Keratinocyte (primary cell): ENCODE results near the gene TGIF1. TPM values are rescaled to one million over a fixed set of nuclear protein-coding genes. Genes with fewer than 3 reads are reported as not detected.
A peak's percentile ranks its signal among the peaks of the same experiment; 100 is the strongest.

ENCODE experiments used
- DNase-seq: peaks from one replicate; pipeline ENCODE4 v3.0.0-alpha.2; 2011; ENCODE audit warnings: low read depth, missing footprints, low spot score
- FAIRE-seq: peaks from 2 replicates; lab custom pipeline; 2011; peaks lifted over from hg19 to GRCh38; lab: Jason Lieb, UNC
- H2AFZ ChIP-seq: 2 replicates; pipeline ENCODE4 v1.6.0; 2012; ENCODE audit warnings: low read length, control low read depth, inconsistent platforms; ENCODE audit not compliant: control insufficient read depth
- H3K27ac ChIP-seq: 2 replicates; pipeline ENCODE4 v1.5.1; 2011; ENCODE audit warnings: low read length; ENCODE audit not compliant: control insufficient read depth, insufficient read depth
- H3K27me3 ChIP-seq: 3 replicates; pipeline ENCODE4 v1.6.0; 2011; ENCODE audit warnings: low read length; ENCODE audit not compliant: control insufficient read depth, insufficient read depth; ENCODE audit errors: extremely low read depth
- H3K36me3 ChIP-seq, 2 experiments: 2 replicates in 1 of 2; 3 replicates in 1 of 2; pipeline ENCODE4 v1.5.1; 2011; ENCODE audit warnings: low read length in 2 of 2, mild to moderate bottlenecking in 1 of 2; ENCODE audit not compliant: control insufficient read depth in 2 of 2, insufficient read depth in 2 of 2; ENCODE audit errors: extremely low read depth in 1 of 2
- H3K4me1 ChIP-seq: 3 replicates; pipeline ENCODE4 v1.5.1; 2011; ENCODE audit warnings: low read length; ENCODE audit not compliant: control insufficient read depth, insufficient read depth; ENCODE audit errors: extremely low read depth
- H3K4me2 ChIP-seq: 3 replicates; pipeline ENCODE4 v1.6.0; 2011; ENCODE audit warnings: low read depth, low read length; ENCODE audit not compliant: control insufficient read depth, insufficient read depth; ENCODE audit errors: extremely low read depth
- H3K4me3 ChIP-seq, 3 experiments: fragments of 200-600 bp in 1 of 3; sonication (generic) in 1 of 3; 2 replicates in 2 of 3; 3 replicates in 1 of 3; pipeline ENCODE4 v1.5.1; 2011 to 2016; ENCODE audit warnings: low read length in 3 of 3, mild to moderate bottlenecking in 3 of 3, control low read depth in 2 of 3, inconsistent platforms in 1 of 3, low read depth in 1 of 3, mixed read lengths in 1 of 3, mixed run types in 1 of 3, moderate library complexity in 1 of 3; ENCODE audit not compliant: control insufficient read depth in 2 of 3, insufficient read depth in 2 of 3; ENCODE audit errors: extremely low read depth in 1 of 3
- H3K79me2 ChIP-seq: 2 replicates; pipeline ENCODE4 v1.6.0; 2012; ENCODE audit warnings: low read length; ENCODE audit not compliant: control insufficient read depth, insufficient read depth
- H3K9ac ChIP-seq: 3 replicates; pipeline ENCODE4 v1.6.0; 2011; ENCODE audit warnings: low read length; ENCODE audit not compliant: control insufficient read depth, insufficient read depth; ENCODE audit errors: extremely low read depth
- H3K9me1 ChIP-seq: 3 replicates; pipeline ENCODE4 v1.6.0; 2011; ENCODE audit warnings: low read length; ENCODE audit not compliant: control insufficient read depth, insufficient read depth; ENCODE audit errors: extremely low read depth
- H3K9me3 ChIP-seq: 2 replicates; pipeline ENCODE4 v1.5.1; 2012; ENCODE audit warnings: low read depth, low read length; ENCODE audit not compliant: control insufficient read depth
- H4K20me1 ChIP-seq: 3 replicates; pipeline ENCODE4 v1.6.0; 2011; ENCODE audit warnings: low read length; ENCODE audit not compliant: control insufficient read depth, insufficient read depth; ENCODE audit errors: extremely low read depth
- EZH2 ChIP-seq: IDR thresholded peaks from one replicate; pipeline ENCODE4 v1.6.1; 2012; ENCODE audit warnings: inconsistent platforms, mild to moderate bottlenecking, low read length, moderate library complexity
- dilution Hi-C: fragments of 300-500 bp; cut with MboI; formaldehyde crosslinking; loops from one replicate; pipeline ENCODE4 v1.7.0; 2020; ENCODE audit warnings: low sequenced_read_pairs; ENCODE audit not compliant: extremely low pct_ligation_motif_present
- polyA plus RNA-seq, 5 experiments: library from polyadenylated mRNA; depleted of rRNA in 3 of 5; stranded (reverse) in 3 of 5; stranded (forward) in 1 of 5; unstranded in 1 of 5; fragments of >200 nt; gene quantifications; 1 replicate in 1 of 5; 2 replicates in 3 of 5; 3 replicates in 1 of 5; pipeline versions ENCODE4 v1.2.1 to v1.2.3, GENCODE V29; 2011 to 2012; ENCODE audit warnings: missing spikeins in 2 of 5, low read depth in 1 of 5, low replicate concordance in 1 of 5
- TF ChIP-seq, protein P1 (sequence below), 3 experiments: IDR thresholded peaks in 1 of 3; conservative IDR thresholded peaks in 1 of 3; optimal IDR thresholded peaks in 1 of 3; 2 replicates in 2 of 3; 3 replicates in 1 of 3; pipeline versions ENCODE3 to v1.5.1; 2011; ENCODE audit warnings: low read length in 3 of 3, mild to moderate bottlenecking in 3 of 3, moderate library complexity in 2 of 3, control low read depth in 1 of 3, inconsistent platforms in 1 of 3; ENCODE audit not compliant: insufficient read depth in 2 of 3; ENCODE audit errors: extremely low read depth in 1 of 3

TGIF1 gene
- polyA plus RNA-seq, 1 donor (not counting 4 experiments of a cell fraction or from before 2014, with no cell fraction given) = 115 TPM

DNA sequence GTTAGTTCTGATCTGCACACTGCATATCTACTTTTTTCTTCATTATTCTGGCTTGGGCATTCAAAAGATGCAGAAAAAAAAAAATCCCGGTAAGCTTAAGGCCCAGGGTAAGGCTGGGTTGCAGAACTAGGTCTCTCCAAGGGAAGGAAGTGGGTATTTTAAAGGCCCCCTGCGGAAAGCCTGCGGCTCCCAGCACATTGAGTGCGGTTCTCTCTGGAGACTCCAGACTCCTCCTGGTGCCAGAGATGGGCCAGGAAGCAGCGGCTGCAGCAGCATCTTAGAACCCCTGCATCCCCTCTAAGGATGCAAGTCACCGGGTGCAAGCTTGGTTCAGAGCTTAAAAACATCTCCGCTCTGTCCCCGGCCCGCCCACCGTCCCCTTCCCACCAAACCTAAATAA is 49.5 kb downstream of the TGIF1 start:
- H3K4me3 ChIP-seq = peak overlapping the region in 1 of 3 experiments; percentile 23

DNA sequence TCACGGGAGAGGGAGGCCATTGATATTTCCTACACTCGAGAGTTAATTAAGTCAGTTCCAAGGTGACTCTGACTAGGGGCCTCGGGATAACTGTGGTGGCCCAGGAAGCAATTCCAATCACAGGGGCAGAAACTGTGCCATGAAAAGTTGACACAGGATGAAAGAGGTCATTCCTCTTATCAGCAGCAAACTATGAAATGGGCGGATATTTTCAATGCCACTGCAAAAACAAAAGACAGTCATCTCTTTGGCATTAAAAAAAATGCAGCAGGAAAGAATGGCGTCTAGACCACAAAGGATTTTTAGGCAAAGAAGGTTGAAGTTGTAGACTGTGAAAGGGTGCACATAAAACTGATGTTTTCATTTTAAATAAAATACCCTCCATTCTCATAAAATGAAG is 50.0 kb downstream of the TGIF1 start:
- FAIRE-seq = peak; percentile 53
- no peak overlapping the region for H3K4me3 ChIP-seq
- dilution Hi-C loops = no loop called here

More for the DNA sequence above, 49.5 kb downstream of the TGIF1 start:
- Histone ChIP-seq H3K4me1 (no peaks in the 10 kb centered on the region), H3K27me3 (peaks cover 3% of the 10 kb centered on the region), H3K9ac (no peak overlapping the region), H4K20me1 (no peaks in the 10 kb centered on the region), H2AFZ (peak overlapping the region; percentile 51), H3K27ac (no peak overlapping the region), H3K79me2 (no peaks in the 10 kb centered on the region), H3K9me3 (no peaks in the 10 kb centered on the region), H3K4me2 (peak overlapping the region; percentile 61), H3K36me3 (no peaks in the 10 kb centered on the region), H3K9me1 (no peaks in the 10 kb centered on the region)
- dilution Hi-C loops = no loop called here
- TF ChIP-seq EZH2 = no peak
- FAIRE-seq (no peak), DNase-seq (no peak)

More for the DNA sequence above, 50.0 kb downstream of the TGIF1 start:
- H3K27ac ChIP-seq = no peak overlapping the region
- H3K9me3 ChIP-seq = no peaks in the 10 kb centered on the region
- no peaks in the 10 kb centered on the region for H3K4me1 ChIP-seq
- H3K36me3 ChIP-seq = no peaks in the 10 kb centered on the region
- H3K27me3 ChIP-seq = peaks cover 3% of the 10 kb centered on the region
- H3K9ac ChIP-seq = no peak overlapping the region
- no peaks in the 10 kb centered on the region for H4K20me1 ChIP-seq
- H3K79me2 ChIP-seq = no peaks in the 10 kb centered on the region
- H3K4me2 ChIP-seq = no peak overlapping the region
- no peak for DNase-seq
- TF ChIP-seq EZH2 = no peak
- TF ChIP-seq, protein P1, sequence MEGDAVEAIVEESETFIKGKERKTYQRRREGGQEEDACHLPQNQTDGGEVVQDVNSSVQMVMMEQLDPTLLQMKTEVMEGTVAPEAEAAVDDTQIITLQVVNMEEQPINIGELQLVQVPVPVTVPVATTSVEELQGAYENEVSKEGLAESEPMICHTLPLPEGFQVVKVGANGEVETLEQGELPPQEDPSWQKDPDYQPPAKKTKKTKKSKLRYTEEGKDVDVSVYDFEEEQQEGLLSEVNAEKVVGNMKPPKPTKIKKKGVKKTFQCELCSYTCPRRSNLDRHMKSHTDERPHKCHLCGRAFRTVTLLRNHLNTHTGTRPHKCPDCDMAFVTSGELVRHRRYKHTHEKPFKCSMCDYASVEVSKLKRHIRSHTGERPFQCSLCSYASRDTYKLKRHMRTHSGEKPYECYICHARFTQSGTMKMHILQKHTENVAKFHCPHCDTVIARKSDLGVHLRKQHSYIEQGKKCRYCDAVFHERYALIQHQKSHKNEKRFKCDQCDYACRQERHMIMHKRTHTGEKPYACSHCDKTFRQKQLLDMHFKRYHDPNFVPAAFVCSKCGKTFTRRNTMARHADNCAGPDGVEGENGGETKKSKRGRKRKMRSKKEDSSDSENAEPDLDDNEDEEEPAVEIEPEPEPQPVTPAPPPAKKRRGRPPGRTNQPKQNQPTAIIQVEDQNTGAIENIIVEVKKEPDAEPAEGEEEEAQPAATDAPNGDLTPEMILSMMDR (optimal IDR thresholded peaks at IDR 0.05 in 1 of 3, IDR thresholded peaks at IDR 0.05 in 1 of 3, conservative IDR thresholded peaks at IDR 0.05 in 1 of 3; ENCODE audit: extremely low read depth in 1 of 3, insufficient read depth in 2 of 3, low read length in 3 of 3) = no peak
- no peaks in the 10 kb centered on the region for H3K9me1 ChIP-seq
- H2AFZ ChIP-seq = no peak overlapping the region
